Measurements from ENCODE around the gene ARFRP1.

ARFRP1 gene

DNA sequence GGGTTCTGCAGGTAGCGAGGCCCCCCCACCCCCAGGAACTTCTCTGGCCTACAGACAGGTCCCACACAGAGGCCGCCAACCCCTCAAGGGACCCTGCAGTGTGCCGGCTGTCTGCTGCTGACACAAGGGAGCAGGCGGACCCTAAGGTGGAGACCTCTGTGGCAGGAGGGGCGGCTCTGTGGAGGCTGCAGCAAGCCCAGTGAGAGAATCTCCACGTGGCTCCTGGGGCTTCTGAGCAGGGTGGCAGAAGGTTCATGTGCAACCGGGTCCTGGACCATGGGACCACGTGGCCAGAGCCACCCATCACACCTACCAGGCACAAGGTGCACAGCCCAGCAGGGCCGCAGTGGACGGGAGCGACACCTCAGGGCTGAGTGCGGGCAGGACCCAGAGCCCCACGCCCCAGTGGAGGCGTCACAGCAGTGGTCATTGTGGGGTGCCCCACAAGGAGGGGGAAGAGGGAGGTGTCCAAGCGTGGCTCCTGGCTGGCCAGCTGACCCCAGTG, 4.3 kb downstream of the ARFRP1 start:
- Histone ChIP-seq H3K27ac (replicated peaks) (no peak overlapping the region), H3K4me3 (replicated peaks; ENCODE audit: insufficient read depth, low read length) (no peak overlapping the region), H3K27me3 (ENCODE audit: insufficient read depth, poor library complexity, severe bottlenecking) (no peaks in the 10 kb centered on the region)
- TF ChIP-seq, protein P1, sequence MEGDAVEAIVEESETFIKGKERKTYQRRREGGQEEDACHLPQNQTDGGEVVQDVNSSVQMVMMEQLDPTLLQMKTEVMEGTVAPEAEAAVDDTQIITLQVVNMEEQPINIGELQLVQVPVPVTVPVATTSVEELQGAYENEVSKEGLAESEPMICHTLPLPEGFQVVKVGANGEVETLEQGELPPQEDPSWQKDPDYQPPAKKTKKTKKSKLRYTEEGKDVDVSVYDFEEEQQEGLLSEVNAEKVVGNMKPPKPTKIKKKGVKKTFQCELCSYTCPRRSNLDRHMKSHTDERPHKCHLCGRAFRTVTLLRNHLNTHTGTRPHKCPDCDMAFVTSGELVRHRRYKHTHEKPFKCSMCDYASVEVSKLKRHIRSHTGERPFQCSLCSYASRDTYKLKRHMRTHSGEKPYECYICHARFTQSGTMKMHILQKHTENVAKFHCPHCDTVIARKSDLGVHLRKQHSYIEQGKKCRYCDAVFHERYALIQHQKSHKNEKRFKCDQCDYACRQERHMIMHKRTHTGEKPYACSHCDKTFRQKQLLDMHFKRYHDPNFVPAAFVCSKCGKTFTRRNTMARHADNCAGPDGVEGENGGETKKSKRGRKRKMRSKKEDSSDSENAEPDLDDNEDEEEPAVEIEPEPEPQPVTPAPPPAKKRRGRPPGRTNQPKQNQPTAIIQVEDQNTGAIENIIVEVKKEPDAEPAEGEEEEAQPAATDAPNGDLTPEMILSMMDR (IDR thresholded peaks at IDR 0.05; ENCODE audit: insufficient read depth, low read length) = no peak
- TF ChIP-seq SPI1 (IDR thresholded peaks at IDR 0.05; ENCODE audit: borderline replicate concordance, low read depth) (no peak), GABPA (IDR thresholded peaks at IDR 0.05; ENCODE audit: low read depth) (no peak), POLR2AphosphoS5 (IDR thresholded peaks at IDR 0.05; ENCODE audit: low read depth) (no peak)
- TF ChIP-seq, protein P2, sequence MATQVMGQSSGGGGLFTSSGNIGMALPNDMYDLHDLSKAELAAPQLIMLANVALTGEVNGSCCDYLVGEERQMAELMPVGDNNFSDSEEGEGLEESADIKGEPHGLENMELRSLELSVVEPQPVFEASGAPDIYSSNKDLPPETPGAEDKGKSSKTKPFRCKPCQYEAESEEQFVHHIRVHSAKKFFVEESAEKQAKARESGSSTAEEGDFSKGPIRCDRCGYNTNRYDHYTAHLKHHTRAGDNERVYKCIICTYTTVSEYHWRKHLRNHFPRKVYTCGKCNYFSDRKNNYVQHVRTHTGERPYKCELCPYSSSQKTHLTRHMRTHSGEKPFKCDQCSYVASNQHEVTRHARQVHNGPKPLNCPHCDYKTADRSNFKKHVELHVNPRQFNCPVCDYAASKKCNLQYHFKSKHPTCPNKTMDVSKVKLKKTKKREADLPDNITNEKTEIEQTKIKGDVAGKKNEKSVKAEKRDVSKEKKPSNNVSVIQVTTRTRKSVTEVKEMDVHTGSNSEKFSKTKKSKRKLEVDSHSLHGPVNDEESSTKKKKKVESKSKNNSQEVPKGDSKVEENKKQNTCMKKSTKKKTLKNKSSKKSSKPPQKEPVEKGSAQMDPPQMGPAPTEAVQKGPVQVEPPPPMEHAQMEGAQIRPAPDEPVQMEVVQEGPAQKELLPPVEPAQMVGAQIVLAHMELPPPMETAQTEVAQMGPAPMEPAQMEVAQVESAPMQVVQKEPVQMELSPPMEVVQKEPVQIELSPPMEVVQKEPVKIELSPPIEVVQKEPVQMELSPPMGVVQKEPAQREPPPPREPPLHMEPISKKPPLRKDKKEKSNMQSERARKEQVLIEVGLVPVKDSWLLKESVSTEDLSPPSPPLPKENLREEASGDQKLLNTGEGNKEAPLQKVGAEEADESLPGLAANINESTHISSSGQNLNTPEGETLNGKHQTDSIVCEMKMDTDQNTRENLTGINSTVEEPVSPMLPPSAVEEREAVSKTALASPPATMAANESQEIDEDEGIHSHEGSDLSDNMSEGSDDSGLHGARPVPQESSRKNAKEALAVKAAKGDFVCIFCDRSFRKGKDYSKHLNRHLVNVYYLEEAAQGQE (IDR thresholded peaks at IDR 0.05; ENCODE audit: insufficient replicate concordance, low read depth) = no peak
- no peak for DNase-seq (ENCODE audit: low read depth in 1 of 2, low spot score in 1 of 2)

DNA sequence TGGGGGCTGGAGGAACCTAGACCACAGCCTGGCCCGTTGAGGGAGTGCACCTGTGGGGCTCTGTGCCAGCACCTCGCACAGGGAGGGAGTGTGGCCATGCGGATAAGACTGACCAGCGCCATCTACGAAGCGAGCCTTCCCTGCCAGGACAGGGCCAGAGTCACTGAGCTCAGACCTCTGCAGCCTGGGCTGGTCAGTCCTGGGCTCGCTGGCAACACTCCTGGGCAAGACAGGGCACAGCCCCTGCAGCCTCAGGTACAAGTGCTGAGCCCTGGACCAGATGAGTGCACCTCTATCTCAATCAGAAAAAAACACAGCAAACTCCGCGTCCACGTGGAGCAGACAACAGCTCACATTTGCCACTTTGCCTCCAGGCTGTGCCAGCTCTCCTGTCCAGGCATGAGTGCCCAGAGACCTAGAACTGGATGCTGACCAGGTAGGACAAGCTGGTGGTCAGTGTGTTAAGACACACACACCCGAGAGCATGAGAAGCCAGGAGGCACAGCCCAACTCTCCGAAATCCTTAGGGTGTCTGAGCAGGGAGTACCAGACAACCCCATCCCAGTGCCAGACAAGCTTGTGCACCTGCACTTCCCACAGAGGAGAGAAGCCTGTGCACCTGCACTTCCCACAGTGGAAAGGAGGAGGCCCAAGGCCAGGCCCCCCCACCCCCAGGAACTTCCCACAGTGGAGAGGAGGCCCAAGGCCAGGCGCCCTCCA, 4.9 kb downstream of the ARFRP1 start:
- Histone ChIP-seq H3K27ac (replicated peaks) (no peak overlapping the region), H3K27me3 (ENCODE audit: insufficient read depth, poor library complexity, severe bottlenecking) (no peaks in the 10 kb centered on the region), H3K4me3 (replicated peaks; ENCODE audit: insufficient read depth, low read length) (no peak overlapping the region)
- no peak for DNase-seq (ENCODE audit: low read depth in 1 of 2, low spot score in 1 of 2)
- TF ChIP-seq POLR2AphosphoS5 (IDR thresholded peaks at IDR 0.05; ENCODE audit: low read depth) (no peak; the same call in none of the 2 replicates), SPI1 (IDR thresholded peaks at IDR 0.05; ENCODE audit: borderline replicate concordance, low read depth) (no peak), GABPA (IDR thresholded peaks at IDR 0.05; ENCODE audit: low read depth) (no peak)
- TF ChIP-seq, protein P2 (IDR thresholded peaks at IDR 0.05; ENCODE audit: insufficient replicate concordance, low read depth) = no peak
- TF ChIP-seq, protein P1 (IDR thresholded peaks at IDR 0.05; ENCODE audit: insufficient read depth, low read length) = no peak

DNA sequence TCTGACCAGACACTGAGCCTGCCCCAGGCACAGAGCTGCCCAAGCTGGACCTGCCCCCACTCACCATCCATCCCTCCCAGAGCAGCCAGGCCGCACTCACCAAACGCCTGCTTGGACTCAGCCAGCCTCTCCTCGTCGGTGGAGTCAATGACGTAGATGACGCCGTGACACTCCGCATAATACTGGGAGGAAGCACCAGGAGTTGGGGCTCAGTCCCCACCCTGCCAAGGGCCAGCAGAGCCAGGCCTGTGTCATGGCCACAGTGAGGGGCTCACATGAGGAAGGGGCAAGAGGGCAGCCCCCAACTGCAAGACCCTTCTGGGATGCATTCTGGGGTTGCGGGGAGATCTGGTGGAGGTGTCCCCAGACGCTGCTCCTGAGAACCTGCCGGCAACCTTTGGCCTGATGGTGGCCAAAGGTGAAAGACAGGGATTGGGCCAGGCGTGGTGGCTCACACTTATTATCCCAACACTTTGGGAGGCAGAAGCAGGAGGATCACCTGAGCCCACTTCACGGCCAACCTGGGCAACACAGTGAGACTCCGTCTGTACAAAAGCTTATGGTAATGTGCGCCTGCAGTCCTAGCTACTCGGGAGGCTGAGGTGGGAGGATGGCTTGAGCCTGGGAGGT, 5.6 kb downstream of the ARFRP1 start:
- TF ChIP-seq POLR2AphosphoS5 (IDR thresholded peaks at IDR 0.05; ENCODE audit: low read depth) = no peak
- TF ChIP-seq, protein P2 (IDR thresholded peaks at IDR 0.05; ENCODE audit: insufficient replicate concordance, low read depth) = no peak
- TF ChIP-seq SPI1 (IDR thresholded peaks at IDR 0.05; ENCODE audit: borderline replicate concordance, low read depth) = no peak
- no peak for TF ChIP-seq GABPA (IDR thresholded peaks at IDR 0.05; ENCODE audit: low read depth)
- no peak overlapping the region for H3K4me3 ChIP-seq (replicated peaks; ENCODE audit: insufficient read depth, low read length)
- no peak for DNase-seq (ENCODE audit: low read depth in 1 of 2, low spot score in 1 of 2)
- H3K27ac ChIP-seq (replicated peaks) = no peak overlapping the region
- H3K27me3 ChIP-seq (ENCODE audit: insufficient read depth, poor library complexity, severe bottlenecking) = no peaks in the 10 kb centered on the region

All from HL-60 (cell line).